BLaER1 (cell line): ENCODE measurements around the gene NME4.
"Not testable (repeated sequence)": the region's sequence is repeated elsewhere in the genome, so short reads cannot be mapped to it uniquely, and the experiment has no call there.

ENCODE experiments used
- H3K27ac ChIP-seq: shearing (Covaris generic); formaldehyde crosslinking; 2 replicates; pipeline ENCODE4 v1.8.1; 2022
- H3K27me3 ChIP-seq: shearing (Covaris generic); formaldehyde crosslinking; 2 replicates; pipeline ENCODE4 v1.8.1; 2022
- H3K36me3 ChIP-seq: shearing (Covaris generic); formaldehyde crosslinking; 2 replicates; pipeline ENCODE4 v1.8.1; 2022
- H3K4me1 ChIP-seq: shearing (Covaris generic); formaldehyde crosslinking; 2 replicates; pipeline ENCODE4 v1.8.1; 2022
- H3K4me2 ChIP-seq: shearing (Covaris generic); formaldehyde crosslinking; 2 replicates; pipeline ENCODE4 v1.8.1; 2022
- H3K4me3 ChIP-seq: shearing (Covaris generic); formaldehyde crosslinking; 2 replicates; pipeline ENCODE4 v1.8.1; 2022
- H3K9ac ChIP-seq: shearing (Covaris generic); formaldehyde crosslinking; 2 replicates; pipeline ENCODE4 v1.8.1; 2022
- H3K9me3 ChIP-seq: shearing (Covaris generic); formaldehyde crosslinking; 2 replicates; pipeline ENCODE4 v1.8.1; 2022
- H4K20me1 ChIP-seq: shearing (Covaris generic); formaldehyde crosslinking; 2 replicates; pipeline ENCODE4 v1.8.1; 2022
- Cebpa-rat ChIP-seq: shearing (Covaris generic); IDR thresholded peaks from 2 replicates; pipeline ENCODE4 v1.8.1; 2022

NME4 gene

DNA sequence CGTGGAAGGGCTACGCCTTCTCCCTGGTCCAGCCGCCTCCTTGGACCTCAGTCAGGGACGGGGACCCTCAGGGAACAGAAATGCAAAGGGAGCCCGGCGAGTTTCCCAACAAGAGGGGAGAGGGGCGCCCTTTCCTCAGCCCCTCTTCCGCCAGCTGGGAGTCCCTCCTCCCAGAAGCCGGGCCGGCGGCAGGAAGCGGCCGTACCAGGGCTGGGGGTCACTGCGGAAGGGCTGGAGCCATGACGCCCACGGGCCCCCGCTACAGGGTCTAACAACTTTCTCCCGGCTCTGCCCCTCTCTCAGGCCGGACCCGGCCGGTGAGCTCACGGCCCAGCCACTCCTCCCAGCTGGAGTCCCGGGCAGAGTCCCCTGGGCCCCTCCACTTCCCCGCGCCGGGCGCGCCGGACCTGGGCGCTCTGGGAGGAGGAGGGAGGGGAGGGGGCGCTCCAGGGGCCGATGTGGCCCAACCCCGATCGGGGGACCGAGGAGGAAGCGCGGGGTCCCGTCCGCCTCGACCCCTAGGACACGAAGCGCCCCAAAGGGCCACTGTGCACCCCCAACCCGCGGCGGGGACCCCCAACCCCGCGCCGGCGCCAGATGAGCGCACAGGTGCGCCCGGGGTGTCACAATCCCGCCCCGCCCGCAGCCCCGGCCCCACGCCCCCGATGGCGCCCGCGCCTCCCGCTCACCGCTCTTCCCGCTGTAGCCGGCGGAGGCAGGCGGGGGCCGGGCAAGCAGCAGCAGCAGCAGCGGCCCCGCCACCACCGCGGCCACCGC lies 15.8 kb upstream of the NME4 start:
- Histone ChIP-seq H4K20me1 (peaks cover 34% of the 10 kb centered on the region), H3K9ac (peak overlapping the region; percentile 85), H3K27ac (peak overlapping the region; percentile 78), H3K4me3 (peak overlapping the region; percentile 89), H3K4me2 (peak overlapping the region; percentile 100), H3K9me3 (no peaks in the 10 kb centered on the region), H3K27me3 (no peaks in the 10 kb centered on the region; the same call in 1 of the 2 replicates), H3K4me1 (peaks cover 50% of the 10 kb centered on the region), H3K36me3 (peaks cover 17% of the 10 kb centered on the region)
- TF ChIP-seq Cebpa-rat, result no peak

DNA sequence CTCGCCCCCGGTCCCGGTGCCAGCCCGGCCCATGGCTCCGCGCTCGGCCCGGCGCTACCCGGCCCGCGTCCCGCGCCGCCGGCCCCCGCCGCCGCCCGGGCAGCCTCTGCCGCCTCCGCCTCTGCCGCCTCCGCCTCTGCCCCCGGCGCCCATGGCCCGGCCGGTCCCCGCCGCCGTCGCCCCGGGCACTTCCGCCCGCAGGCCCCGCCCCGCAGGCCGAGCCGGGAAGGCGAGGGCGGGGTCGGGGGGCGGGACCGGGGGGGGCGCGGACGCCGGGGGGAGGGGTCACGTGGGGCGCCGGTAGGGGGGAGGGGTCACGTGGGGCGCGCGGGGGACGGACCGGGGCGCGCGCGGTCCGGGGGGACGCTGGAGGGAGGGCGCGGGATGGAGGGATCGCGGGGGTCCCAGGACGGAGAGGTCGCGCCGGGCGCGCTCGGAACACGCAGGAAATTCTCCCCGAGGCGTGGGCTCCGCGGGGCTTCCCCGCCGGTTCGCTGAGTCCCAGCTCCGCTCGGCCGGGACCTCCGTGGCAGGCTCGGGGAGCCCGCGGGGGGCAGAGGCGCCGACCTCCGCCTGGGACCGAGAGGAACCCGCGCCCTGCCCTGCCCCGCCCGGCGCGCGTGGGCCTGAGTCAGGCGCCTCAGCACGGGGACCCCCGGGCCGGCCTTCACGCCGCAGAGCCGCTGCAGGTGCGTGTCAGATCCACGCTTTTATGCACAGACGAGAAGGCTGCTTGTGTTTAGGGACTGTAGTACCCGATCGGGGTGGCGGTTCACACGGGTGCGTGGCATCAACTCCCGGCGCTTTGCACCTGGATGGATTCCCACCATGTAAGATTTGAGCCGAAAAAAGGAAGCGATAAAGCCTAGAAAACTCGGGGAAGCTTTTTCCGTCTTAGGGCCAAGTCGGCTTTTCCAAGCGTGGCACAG lies 14.9 kb upstream of the NME4 start, which contains the start of gene PGAP6:
Gene PGAP6 (minus strand): TSS at position 190 of the 929 bp plus-strand sequence. CDS start 157 bp downstream, at position 33.
- Histone ChIP-seq H3K27ac (peak within 1 kb of the TSS; percentile 89), H3K9me3 (no peaks in the 10 kb centered on the region), H3K9ac (peak within 1 kb of the TSS; percentile 85), H3K4me1 (peaks cover 56% of the 10 kb centered on the region), H3K4me2 (peak within 1 kb of the TSS; percentile 100), H4K20me1 (peaks cover 29% of the 10 kb centered on the region), H3K36me3 (peaks cover 8% of the 10 kb centered on the region), H3K27me3 (no peaks in the 10 kb centered on the region; the same call in 1 of the 2 replicates), H3K4me3 (peak within 1 kb of the TSS; percentile 89)
- TF ChIP-seq Cebpa-rat, result no peak

DNA sequence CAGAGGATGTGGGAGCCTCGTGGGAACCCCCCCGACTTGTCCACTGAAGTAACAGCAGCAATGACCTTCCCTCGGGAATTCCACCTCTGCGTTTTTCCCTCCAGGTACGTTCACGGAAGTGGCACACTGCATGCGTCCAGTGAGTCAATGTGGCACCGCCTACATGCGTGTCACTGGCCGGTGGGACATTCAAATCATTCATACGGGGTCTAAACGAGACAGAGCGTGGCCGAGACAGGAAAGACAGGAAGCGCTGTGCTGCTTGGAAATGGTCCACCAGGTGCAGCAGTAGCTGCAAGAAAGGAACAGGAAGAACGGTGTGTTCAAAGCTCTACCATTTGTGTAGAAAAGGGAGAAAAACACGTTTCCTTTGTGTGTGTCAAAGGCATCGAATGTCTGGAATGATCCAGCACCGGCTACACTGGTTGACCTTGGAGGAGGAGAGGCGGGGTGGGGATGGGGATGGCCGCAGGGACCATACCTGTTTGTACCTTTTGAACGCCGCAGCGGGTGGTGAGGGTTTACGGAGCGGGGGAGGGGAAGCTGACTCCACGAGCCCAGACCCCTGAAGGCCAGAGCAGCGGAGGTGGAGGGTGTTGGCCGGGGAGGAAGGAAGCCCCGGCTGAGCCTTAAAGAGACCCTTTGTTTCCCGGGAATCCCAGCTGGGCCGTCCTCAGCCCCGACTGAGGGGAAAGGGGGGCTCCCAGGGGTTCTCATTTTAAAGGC lies 13.5 kb upstream of the NME4 start:
- no peaks in the 10 kb centered on the region; the same call in 1 of the 2 replicates for H3K27me3 ChIP-seq
- 0 out of 2 replicates have a peak overlapping the region, but pooled peaks have one; percentile 21 for H3K27ac ChIP-seq
- H3K9me3 ChIP-seq, result no peaks in the 10 kb centered on the region
- H3K9ac ChIP-seq, result peak overlapping the region; percentile 85; the same call in 1 of the 2 replicates
- H3K4me1 ChIP-seq, result peaks cover 56% of the 10 kb centered on the region
- no peaks in the 10 kb centered on the region for H3K36me3 ChIP-seq
- peak overlapping the region; percentile 100 for H3K4me2 ChIP-seq
- H3K4me3 ChIP-seq, result peak overlapping the region; percentile 89
- no peak for TF ChIP-seq Cebpa-rat
- H4K20me1 ChIP-seq, result peaks cover 28% of the 10 kb centered on the region

DNA sequence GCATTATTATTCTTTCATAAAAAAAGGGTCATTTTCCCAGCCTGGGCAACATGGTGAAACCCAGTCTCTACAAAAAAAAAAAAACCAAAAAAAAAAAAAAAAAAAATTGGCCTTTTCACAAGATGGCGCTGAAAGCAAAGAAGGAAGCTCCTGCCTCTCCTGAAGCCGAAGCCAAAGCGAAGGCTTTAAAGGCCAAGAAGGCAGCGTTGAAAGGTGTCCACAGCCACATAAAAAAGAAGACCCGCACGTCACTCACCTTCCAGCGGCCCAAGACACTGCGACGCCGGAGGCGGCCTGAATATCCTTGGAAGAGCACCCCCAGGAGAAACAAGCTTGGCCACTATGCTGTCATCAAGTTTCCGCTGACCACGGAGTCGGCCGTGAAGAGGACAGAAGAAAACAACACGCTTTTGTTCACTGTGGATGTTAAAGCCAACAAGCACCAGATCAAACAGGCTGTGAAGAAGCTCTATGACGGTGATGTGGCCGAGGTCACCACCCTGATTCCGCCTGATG lies 10.3 kb upstream of the NME4 start:
- Histone ChIP-seq H3K9ac (no peak overlapping the region), H3K4me1 (peaks cover 37% of the 10 kb centered on the region), H3K4me2 (peak overlapping the region; percentile 37; the same call in 1 of the 2 replicates), H3K27ac (no peak overlapping the region), H3K27me3 (no peaks in the 10 kb centered on the region; the same call in 1 of the 2 replicates), H3K36me3 (no peaks in the 10 kb centered on the region), H4K20me1 (no peaks in the 10 kb centered on the region), H3K9me3 (no peaks in the 10 kb centered on the region), H3K4me3 (no peak overlapping the region)
- no peak for TF ChIP-seq Cebpa-rat

DNA sequence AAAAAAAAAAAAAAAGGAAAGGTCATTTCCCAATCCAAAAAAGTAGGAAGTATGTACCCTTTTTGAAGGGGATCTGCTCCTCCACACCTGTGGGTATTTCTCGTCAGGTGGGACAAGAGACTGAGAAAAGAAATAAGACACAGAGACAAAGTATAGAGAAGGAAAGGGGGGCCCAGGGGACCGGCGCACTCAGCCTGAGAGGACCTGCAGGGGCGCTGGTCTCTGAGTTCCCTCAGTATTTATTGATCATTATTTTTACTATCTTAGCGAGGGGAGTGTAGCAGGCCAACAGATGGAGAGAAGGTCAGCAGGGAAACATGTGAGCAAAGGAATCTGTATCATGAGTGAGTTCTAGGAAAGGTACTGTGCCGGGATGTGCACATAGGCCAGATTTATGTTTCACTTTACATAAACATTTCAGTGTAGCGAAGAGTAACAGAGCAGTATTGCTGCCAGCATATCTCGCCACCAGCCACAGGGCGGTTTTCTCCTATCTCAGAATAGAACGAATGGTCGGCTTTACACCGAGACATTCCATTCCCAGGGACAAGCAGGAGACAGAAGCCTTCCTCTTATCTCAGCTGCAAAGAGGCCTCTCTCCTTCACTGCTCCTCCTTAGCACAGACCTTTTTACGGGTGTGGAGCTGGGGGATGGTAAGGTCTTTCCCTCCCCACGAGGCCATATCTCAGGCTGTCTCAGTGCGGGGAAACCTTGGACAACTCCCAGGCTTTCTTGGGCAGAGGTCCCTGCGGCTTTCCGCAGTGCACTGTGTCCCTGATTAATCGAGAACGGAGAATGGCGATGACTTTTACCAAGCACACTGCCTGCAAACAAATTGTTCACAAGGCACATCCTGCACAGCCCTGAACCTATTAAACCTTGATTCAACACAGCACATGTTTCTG lies 9.0 kb upstream of the NME4 start:
- not testable (repeated sequence) for H3K27ac ChIP-seq, H3K36me3 ChIP-seq, H4K20me1 ChIP-seq, H3K4me3 ChIP-seq, H3K27me3 ChIP-seq, H3K9ac ChIP-seq, H3K4me2 ChIP-seq, H3K9me3 ChIP-seq
- peaks cover 32% of the 10 kb centered on the region for H3K4me1 ChIP-seq

DNA sequence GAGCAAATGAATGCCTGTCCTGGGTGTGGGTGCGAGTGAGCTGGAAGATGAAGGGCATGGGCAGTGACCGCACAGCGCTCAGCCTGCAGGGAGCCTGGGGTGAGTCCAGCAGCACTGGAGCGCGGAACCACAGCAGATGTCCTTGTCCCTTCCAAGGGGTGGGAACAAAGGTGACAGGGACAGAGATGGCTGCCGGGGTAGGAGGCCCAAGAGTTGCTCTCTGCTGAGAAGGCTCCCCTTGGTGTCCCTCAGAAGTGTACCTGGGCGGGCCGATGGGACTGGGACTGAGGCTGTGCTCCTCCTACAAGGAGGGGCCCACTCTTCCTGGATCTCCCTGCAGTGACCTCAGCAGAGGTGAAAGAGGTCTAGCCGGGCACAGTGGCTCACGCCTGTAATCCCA lies 7.6 kb upstream of the NME4 start:
- Histone ChIP-seq H3K9ac (no peak overlapping the region), H3K4me3 (no peak overlapping the region), H3K27ac (no peak overlapping the region), H3K27me3 (no peaks in the 10 kb centered on the region), H3K4me2 (no peak overlapping the region), H3K9me3 (no peaks in the 10 kb centered on the region), H4K20me1 (no peaks in the 10 kb centered on the region), H3K4me1 (peaks cover 19% of the 10 kb centered on the region), H3K36me3 (no peaks in the 10 kb centered on the region)
- no peak for TF ChIP-seq Cebpa-rat

DNA sequence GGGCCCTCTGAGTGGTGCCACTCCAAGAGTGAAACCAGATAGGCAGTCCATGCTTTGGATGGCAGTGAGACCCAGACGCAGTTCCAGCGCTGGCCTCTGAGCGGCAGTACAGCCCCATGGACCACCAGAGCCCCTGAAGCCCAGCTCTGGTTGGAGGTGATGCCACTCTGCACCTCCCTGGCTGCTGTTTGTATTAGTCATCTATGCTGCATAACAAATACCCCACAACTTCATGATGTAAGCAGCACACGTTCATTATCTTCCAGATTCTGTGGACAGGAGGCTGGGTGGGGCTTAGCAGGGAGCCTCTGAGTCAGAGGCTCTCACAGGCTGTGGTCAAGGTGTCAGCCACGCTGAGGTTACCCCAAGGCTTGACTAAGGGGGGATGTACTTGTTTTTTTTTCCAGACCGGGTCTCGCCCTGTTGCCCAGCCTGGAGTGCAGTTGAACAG lies 5.1 kb upstream of the NME4 start:
- H3K4me2 ChIP-seq, result no peak overlapping the region
- TF ChIP-seq Cebpa-rat, result no peak
- H3K36me3 ChIP-seq, result no peaks in the 10 kb centered on the region

DNA sequence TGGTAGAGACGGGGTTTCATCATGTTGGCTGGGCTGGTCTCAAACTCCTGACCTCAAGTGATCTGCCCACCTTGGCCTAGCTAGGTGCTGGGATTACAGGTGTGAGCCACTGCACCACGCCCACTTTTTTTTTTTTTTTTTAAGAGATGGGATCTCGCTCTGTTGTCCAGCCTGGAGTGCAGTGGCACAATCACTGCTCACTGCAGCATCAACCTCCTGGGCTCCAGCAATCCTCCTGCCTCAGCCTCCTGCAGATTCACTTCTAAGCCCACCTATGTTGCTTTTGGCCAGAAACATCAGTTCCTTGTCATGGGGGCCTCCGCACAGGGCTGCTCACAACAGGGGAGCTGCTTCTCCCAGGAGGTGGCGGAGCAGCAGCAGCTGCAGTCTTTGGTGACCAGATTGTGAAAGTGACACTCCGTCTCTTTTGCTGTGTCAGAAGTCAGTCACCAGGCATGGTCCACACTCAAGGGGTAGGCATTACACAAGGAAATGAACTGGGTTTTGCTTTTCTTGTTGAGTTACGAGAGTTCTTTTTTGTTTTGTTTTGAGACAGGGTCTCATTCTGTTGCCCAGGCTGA lies 4.5 kb upstream of the NME4 start:
- no peaks in the 10 kb centered on the region for H3K27me3 ChIP-seq
- peaks cover 19% of the 10 kb centered on the region for H3K4me1 ChIP-seq
- no peak for TF ChIP-seq Cebpa-rat
- H3K27ac ChIP-seq, result no peak overlapping the region
- H3K9me3 ChIP-seq, result no peaks in the 10 kb centered on the region
- no peaks in the 10 kb centered on the region for H3K36me3 ChIP-seq
- H3K4me3 ChIP-seq, result no peak overlapping the region
- no peaks in the 10 kb centered on the region for H4K20me1 ChIP-seq
- no peak overlapping the region for H3K4me2 ChIP-seq
- no peak overlapping the region for H3K9ac ChIP-seq

More for the DNA sequence above, 5.1 kb upstream of the NME4 start:
- Histone ChIP-seq H3K27me3 (no peaks in the 10 kb centered on the region), H3K9me3 (no peaks in the 10 kb centered on the region), H3K4me1 (peaks cover 19% of the 10 kb centered on the region), H3K27ac (no peak overlapping the region), H4K20me1 (no peaks in the 10 kb centered on the region), H3K9ac (no peak overlapping the region), H3K4me3 (no peak overlapping the region)
